Measurements from ENCODE around the gene TUBA1B. TPM values are rescaled to one million over a fixed set of nuclear protein-coding genes. Genes with fewer than 3 reads are reported as not detected.

TUBA1B gene
- total and polyA plus RNA-seq, 2 of the 8 experiments (the other 6 are each of a cell fraction or from before 2014, with no cell fraction given) = 2,092 to 6,837 TPM

DNA sequence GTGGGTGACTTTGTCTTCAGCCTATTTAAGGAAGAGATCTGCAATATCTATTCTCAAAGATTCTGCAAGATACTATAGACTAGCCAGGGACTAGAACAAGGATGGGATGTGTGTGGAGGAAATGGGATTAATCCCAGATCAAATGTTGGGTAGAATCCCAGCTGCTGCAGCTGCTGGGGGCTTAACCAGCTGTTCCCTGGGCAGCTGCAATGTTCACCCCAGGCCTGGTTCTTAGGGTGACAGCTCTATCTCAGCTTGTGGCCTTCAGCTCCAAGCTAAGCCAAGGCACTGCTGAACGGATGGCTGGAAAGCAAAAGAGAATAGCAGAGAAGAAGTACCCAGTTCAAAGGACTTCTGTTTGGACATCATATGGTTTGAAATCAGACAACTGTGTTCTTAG lies 51.4 kb downstream of the TUBA1B start:
- no peak overlapping the region for H2BK12ac ChIP-seq (ENCODE audit: low read depth, low read length)
- H3K79me1 ChIP-seq (ENCODE audit: low read depth, low read length) = no peaks in the 10 kb centered on the region
- WGBS, 2 experiments (ENCODE audit: extremely low coverage in 1 of 2, insufficient coverage in 1 of 2, insufficient read length in 1 of 2, insufficient replicate concordance in 2 of 2, low coverage in 1 of 2, low lambda C conversion rate in 2 of 2, missing lambda C conversion rate in 1 of 2) = 67% methylated on average over 1 of the region's 1 CpG; no CpG with 5 or more reads in 1 of the 2 experiments
- no peaks in the 10 kb centered on the region; a peak in 1 of 7 replicates for H3K27me3 ChIP-seq (replicated peaks in 1 of 4; ENCODE audit: control insufficient read depth in 3 of 4, extremely low read depth in 1 of 4, insufficient read depth in 3 of 4, low read length in 3 of 4)
- no peaks in the 10 kb centered on the region for H3K36me3 ChIP-seq (ENCODE audit: control insufficient read depth in 2 of 4, insufficient read depth in 4 of 4, low read length in 3 of 4)
- CTCF ChIA-PET (ENCODE audit: partially characterized antibody) = interaction anchor here (0.6 to 11.7 kb wide), 8 partner anchors 8 to 206 kb away, joined by 4 to 80 read pairs (median 6); partner anchors contain the start of gene DHH
- no peak overlapping the region for H4K91ac ChIP-seq (replicated peaks; ENCODE audit: insufficient read length, low read length)
- TF ChIP-seq, protein P1, sequence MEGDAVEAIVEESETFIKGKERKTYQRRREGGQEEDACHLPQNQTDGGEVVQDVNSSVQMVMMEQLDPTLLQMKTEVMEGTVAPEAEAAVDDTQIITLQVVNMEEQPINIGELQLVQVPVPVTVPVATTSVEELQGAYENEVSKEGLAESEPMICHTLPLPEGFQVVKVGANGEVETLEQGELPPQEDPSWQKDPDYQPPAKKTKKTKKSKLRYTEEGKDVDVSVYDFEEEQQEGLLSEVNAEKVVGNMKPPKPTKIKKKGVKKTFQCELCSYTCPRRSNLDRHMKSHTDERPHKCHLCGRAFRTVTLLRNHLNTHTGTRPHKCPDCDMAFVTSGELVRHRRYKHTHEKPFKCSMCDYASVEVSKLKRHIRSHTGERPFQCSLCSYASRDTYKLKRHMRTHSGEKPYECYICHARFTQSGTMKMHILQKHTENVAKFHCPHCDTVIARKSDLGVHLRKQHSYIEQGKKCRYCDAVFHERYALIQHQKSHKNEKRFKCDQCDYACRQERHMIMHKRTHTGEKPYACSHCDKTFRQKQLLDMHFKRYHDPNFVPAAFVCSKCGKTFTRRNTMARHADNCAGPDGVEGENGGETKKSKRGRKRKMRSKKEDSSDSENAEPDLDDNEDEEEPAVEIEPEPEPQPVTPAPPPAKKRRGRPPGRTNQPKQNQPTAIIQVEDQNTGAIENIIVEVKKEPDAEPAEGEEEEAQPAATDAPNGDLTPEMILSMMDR (IDR thresholded peaks at IDR 0.05; ENCODE audit: control extremely low read depth in 1 of 3, insufficient read depth in 1 of 3, low read depth in 1 of 3, low read length in 3 of 3) = no peak
- no peak for TF ChIP-seq TEAD4 (IDR thresholded peaks at IDR 0.05; ENCODE audit: low read depth, low read length)
- no peak for TF ChIP-seq SUZ12 (IDR thresholded peaks at IDR 0.05; ENCODE audit: low read length)
- H3K23me2 ChIP-seq (ENCODE audit: low read depth, low read length) = no peaks in the 10 kb centered on the region
- H3K4me1 ChIP-seq (replicated peaks in 1 of 4; ENCODE audit: control insufficient read depth in 3 of 4, insufficient read depth in 4 of 4, low read length in 3 of 4) = no peaks in the 10 kb centered on the region
- no peak overlapping the region for H3K4me3 ChIP-seq (ENCODE audit: extremely low read depth in 1 of 4, insufficient read depth in 2 of 4, low read depth in 3 of 4, low read length in 4 of 4)
- FAIRE-seq = no peak
- H4K8ac ChIP-seq (ENCODE audit: extremely low read depth, insufficient read depth, low read length) = no peak overlapping the region
- no peak for DNase-seq (ENCODE audit: low read depth in 1 of 2, low spot score in 2 of 2)
- no peak overlapping the region for H3K56ac ChIP-seq (replicated peaks; ENCODE audit: insufficient read length, low read depth, low read length)
- H2BK120ac ChIP-seq (replicated peaks; ENCODE audit: low read depth, low read length) = no peak overlapping the region
- H3K27ac ChIP-seq (ENCODE audit: low read depth, low read length) = no peak overlapping the region
- no peak overlapping the region for H3K4ac ChIP-seq (replicated peaks; ENCODE audit: insufficient read length, low read depth, low read length)
- no peak overlapping the region for H3K18ac ChIP-seq (ENCODE audit: extremely low read depth, low read length)
- no peaks in the 10 kb centered on the region for H3K9me3 ChIP-seq (ENCODE audit: insufficient read depth in 2 of 2, low read depth in 1 of 2, low read length in 1 of 2)
- no peaks in the 10 kb centered on the region for H4K20me1 ChIP-seq (replicated peaks in 1 of 2; ENCODE audit: control insufficient read depth in 1 of 2, insufficient read depth in 2 of 2, low read length in 2 of 2)
- POLR2A ChIA-PET (ENCODE audit: partially characterized antibody) = interaction anchor here (1.6 to 2.7 kb wide), 5 partner anchors 9 to 51 kb away, joined by 3 to 12 read pairs (median 7); partner anchors contain the start of genes RHEBL1 and TUBA1B
- H3K14ac ChIP-seq (ENCODE audit: insufficient read length) = no peak overlapping the region
- no peak overlapping the region for H2BK15ac ChIP-seq (ENCODE audit: low read length)
- H2BK20ac ChIP-seq (ENCODE audit: low read length) = no peak overlapping the region
- no peak overlapping the region for H3K4me2 ChIP-seq (ENCODE audit: insufficient read depth in 1 of 2, low read depth in 2 of 2, low read length in 2 of 2)
- H2AK5ac ChIP-seq (ENCODE audit: low read depth, low read length) = no peak overlapping the region
- H4K5ac ChIP-seq (ENCODE audit: insufficient read length, low read depth, low read length) = no peak overlapping the region
- H3K23ac ChIP-seq (ENCODE audit: insufficient read length) = no peak overlapping the region
- H2BK5ac ChIP-seq (ENCODE audit: low read depth, low read length) = no peak overlapping the region
- H3K9ac ChIP-seq (replicated peaks in 1 of 4; ENCODE audit: extremely low read depth in 1 of 4, low read depth in 3 of 4, low read length in 3 of 4) = no peak overlapping the region
- H3K79me2 ChIP-seq (ENCODE audit: control insufficient read depth in 1 of 2, insufficient read depth in 2 of 2, low read length in 2 of 2) = no peaks in the 10 kb centered on the region
- no peak overlapping the region for H2AFZ ChIP-seq (ENCODE audit: low read length)
